Activated T-helper 17 cell treated with anti-CD3 and anti-CD28 coated beads, Interleukin-2, amount 50 U/mL, for 72 hours (primary cell): ENCODE measurements around the gene DBH. TPM values are rescaled to one million over a fixed set of nuclear protein-coding genes. Genes with fewer than 3 reads are reported as not detected.
"Not testable (repeated sequence)": the region's sequence is repeated elsewhere in the genome, so short reads cannot be mapped to it uniquely, and the experiment has no call there.

Source experiments
- ATAC-seq: fragments of 150-1000 bp; cut with Tn5 transposase; replicated peaks from 2 replicates; pipeline ENCODE4 v1.10.0; 2021; ENCODE audit warnings: mild to moderate bottlenecking, moderate library complexity
- H3K27ac Mint-ChIP-seq: one replicate; pipeline ENCODE4 v1.8.0; 2022; ENCODE audit warnings: mixed read lengths
- H3K27me3 Mint-ChIP-seq: one replicate; pipeline ENCODE4 v1.8.0; 2022; ENCODE audit warnings: mixed read lengths
- H3K36me3 Mint-ChIP-seq: one replicate; pipeline ENCODE4 v1.8.0; 2022; ENCODE audit warnings: low read depth, mild to moderate bottlenecking, mixed read lengths
- H3K4me1 Mint-ChIP-seq: one replicate; pipeline ENCODE4 v1.8.0; 2022; ENCODE audit warnings: mixed read lengths
- H3K4me3 Mint-ChIP-seq: one replicate; pipeline ENCODE4 v1.8.0; 2022; ENCODE audit warnings: mild to moderate bottlenecking, mixed read lengths
- H3K9me3 Mint-ChIP-seq: one replicate; pipeline ENCODE4 v1.8.0; 2022; ENCODE audit warnings: mixed read lengths
- total RNA-seq, 2 donors: library from RNA; stranded (reverse); gene quantifications; one replicate each; pipeline ENCODE4 v1.2.3, GENCODE V29; 2022

DBH gene
- total RNA-seq, 2 donors from 2014 or later, result not detected

- no peaks in the 10 kb centered on the region for H3K9me3 Mint-ChIP-seq
- no peaks in the 10 kb centered on the region for H3K4me1 Mint-ChIP-seq
- no peak overlapping the region for H3K27ac Mint-ChIP-seq
- no peaks in the 10 kb centered on the region for H3K36me3 Mint-ChIP-seq
- no peaks in the 10 kb centered on the region for H3K27me3 Mint-ChIP-seq
- H3K4me3 Mint-ChIP-seq, result no peak overlapping the region
- no peak for ATAC-seq
Measured at GRCh38 chr9:133667759-133668450, 31.7 kb downstream of the DBH start.

GRCh38 chr9:133669182-133669801, 33.1 kb downstream of the DBH start:
- Mint-ChIP-seq H3K27ac (no peak overlapping the region), H3K4me3 (no peak overlapping the region)

GRCh38 chr9:133670466-133670865, 34.3 kb downstream of the DBH start:
- H3K27ac Mint-ChIP-seq, result no peak overlapping the region
- no peak for ATAC-seq
- no peaks in the 10 kb centered on the region for H3K36me3 Mint-ChIP-seq
- H3K9me3 Mint-ChIP-seq, result no peaks in the 10 kb centered on the region
- peaks cover 4% of the 10 kb centered on the region for H3K4me1 Mint-ChIP-seq
- no peak overlapping the region for H3K4me3 Mint-ChIP-seq
- H3K27me3 Mint-ChIP-seq, result no peaks in the 10 kb centered on the region

More at GRCh38 chr9:133669182-133669801, 33.1 kb downstream of the DBH start:
- ATAC-seq, result no peak
- H3K9me3 Mint-ChIP-seq, result no peaks in the 10 kb centered on the region
- H3K4me1 Mint-ChIP-seq, result no peaks in the 10 kb centered on the region
- no peaks in the 10 kb centered on the region for H3K36me3 Mint-ChIP-seq
- no peaks in the 10 kb centered on the region for H3K27me3 Mint-ChIP-seq

- Mint-ChIP-seq H3K27ac (no peak overlapping the region), H3K9me3 (no peaks in the 10 kb centered on the region), H3K4me3 (no peak overlapping the region), H3K27me3 (no peaks in the 10 kb centered on the region), H3K4me1 (peaks cover 11% of the 10 kb centered on the region), H3K36me3 (no peaks in the 10 kb centered on the region)
- ATAC-seq, result no peak
Measured at GRCh38 chr9:133671371-133671770, 35.2 kb downstream of the DBH start.

- Mint-ChIP-seq H3K9me3 (no peaks in the 10 kb centered on the region), H3K4me3 (no peak overlapping the region), H3K36me3 (no peaks in the 10 kb centered on the region), H3K4me1 (peaks cover 12% of the 10 kb centered on the region), H3K27me3 (no peaks in the 10 kb centered on the region), H3K27ac (no peak overlapping the region)
- no peak for ATAC-seq
Measured at GRCh38 chr9:133672503-133673257, 36.5 kb downstream of the DBH start.

- Mint-ChIP-seq H3K27me3 (no peaks in the 10 kb centered on the region), H3K4me1 (peaks cover 12% of the 10 kb centered on the region), H3K9me3 (no peaks in the 10 kb centered on the region), H3K4me3 (no peak overlapping the region), H3K27ac (no peak overlapping the region), H3K36me3 (no peaks in the 10 kb centered on the region)
- no peak for ATAC-seq
Measured at GRCh38 chr9:133673258-133673655, 37.1 kb downstream of the DBH start.

GRCh38 chr9:133674091-133674490, 37.9 kb downstream of the DBH start:
- Mint-ChIP-seq H3K4me1 (peaks cover 12% of the 10 kb centered on the region), H3K9me3 (no peaks in the 10 kb centered on the region), H3K27me3 (no peaks in the 10 kb centered on the region), H3K4me3 (no peak overlapping the region), H3K27ac (no peak overlapping the region), H3K36me3 (no peaks in the 10 kb centered on the region)
- ATAC-seq, result no peak

- H3K4me1 Mint-ChIP-seq, result peaks cover 12% of the 10 kb centered on the region
- not testable (repeated sequence) for H3K4me3 Mint-ChIP-seq, ATAC-seq, H3K36me3 Mint-ChIP-seq, H3K27me3 Mint-ChIP-seq, H3K9me3 Mint-ChIP-seq
- peak overlapping the region; percentile 9 for H3K27ac Mint-ChIP-seq
Measured at GRCh38 chr9:133675796-133676195, 39.6 kb downstream of the DBH start.

- no peaks in the 10 kb centered on the region for H3K27me3 Mint-ChIP-seq
- H3K36me3 Mint-ChIP-seq, result no peaks in the 10 kb centered on the region
- H3K9me3 Mint-ChIP-seq, result no peaks in the 10 kb centered on the region
- H3K27ac Mint-ChIP-seq, result peak overlapping the region; percentile 73
- H3K4me1 Mint-ChIP-seq, result peaks cover 12% of the 10 kb centered on the region
- H3K4me3 Mint-ChIP-seq, result peak overlapping the region; percentile 36
- ATAC-seq, result no peak
Measured at GRCh38 chr9:133676450-133676849, 40.3 kb downstream of the DBH start.

GRCh38 chr9:133677126-133678010, 41.2 kb downstream of the DBH start:
- Mint-ChIP-seq H3K4me3 (peak overlapping the region; percentile 36), H3K9me3 (no peaks in the 10 kb centered on the region), H3K27me3 (no peaks in the 10 kb centered on the region), H3K4me1 (peaks cover 12% of the 10 kb centered on the region), H3K36me3 (no peaks in the 10 kb centered on the region), H3K27ac (peak overlapping the region; percentile 73)
- peak; percentile 98 for ATAC-seq

- Mint-ChIP-seq H3K4me3 (no peak overlapping the region), H3K4me1 (peaks cover 12% of the 10 kb centered on the region)
- ATAC-seq, result no peak
Measured at GRCh38 chr9:133679056-133679455, 42.9 kb downstream of the DBH start.

GRCh38 chr9:133679466-133680061, 43.4 kb downstream of the DBH start:
- ATAC-seq, result no peak
- H3K9me3 Mint-ChIP-seq, result no peaks in the 10 kb centered on the region
- H3K4me1 Mint-ChIP-seq, result peaks cover 12% of the 10 kb centered on the region
- no peak overlapping the region for H3K4me3 Mint-ChIP-seq
- H3K27ac Mint-ChIP-seq, result no peak overlapping the region
- no peaks in the 10 kb centered on the region for H3K36me3 Mint-ChIP-seq
- H3K27me3 Mint-ChIP-seq, result no peaks in the 10 kb centered on the region

More at GRCh38 chr9:133679056-133679455, 42.9 kb downstream of the DBH start:
- H3K36me3 Mint-ChIP-seq, result no peaks in the 10 kb centered on the region
- no peaks in the 10 kb centered on the region for H3K9me3 Mint-ChIP-seq
- no peaks in the 10 kb centered on the region for H3K27me3 Mint-ChIP-seq
- peak overlapping the region; percentile 32 for H3K27ac Mint-ChIP-seq

GRCh38 chr9:133680250-133680975, 44.2 kb downstream of the DBH start:
- Mint-ChIP-seq H3K36me3 (no peaks in the 10 kb centered on the region), H3K27ac (peak overlapping the region; percentile 66), H3K27me3 (no peaks in the 10 kb centered on the region), H3K9me3 (no peaks in the 10 kb centered on the region), H3K4me3 (no peak overlapping the region), H3K4me1 (peaks cover 8% of the 10 kb centered on the region)
- no peak for ATAC-seq
